ENCODE data around the gene SLC5A12. TPM values are rescaled to one million over a fixed set of nuclear protein-coding genes. Genes with fewer than 3 reads are reported as not detected.

SLC5A12 gene
- total RNA-seq, 1 experiment from 2014 or later = not detected

DNA sequence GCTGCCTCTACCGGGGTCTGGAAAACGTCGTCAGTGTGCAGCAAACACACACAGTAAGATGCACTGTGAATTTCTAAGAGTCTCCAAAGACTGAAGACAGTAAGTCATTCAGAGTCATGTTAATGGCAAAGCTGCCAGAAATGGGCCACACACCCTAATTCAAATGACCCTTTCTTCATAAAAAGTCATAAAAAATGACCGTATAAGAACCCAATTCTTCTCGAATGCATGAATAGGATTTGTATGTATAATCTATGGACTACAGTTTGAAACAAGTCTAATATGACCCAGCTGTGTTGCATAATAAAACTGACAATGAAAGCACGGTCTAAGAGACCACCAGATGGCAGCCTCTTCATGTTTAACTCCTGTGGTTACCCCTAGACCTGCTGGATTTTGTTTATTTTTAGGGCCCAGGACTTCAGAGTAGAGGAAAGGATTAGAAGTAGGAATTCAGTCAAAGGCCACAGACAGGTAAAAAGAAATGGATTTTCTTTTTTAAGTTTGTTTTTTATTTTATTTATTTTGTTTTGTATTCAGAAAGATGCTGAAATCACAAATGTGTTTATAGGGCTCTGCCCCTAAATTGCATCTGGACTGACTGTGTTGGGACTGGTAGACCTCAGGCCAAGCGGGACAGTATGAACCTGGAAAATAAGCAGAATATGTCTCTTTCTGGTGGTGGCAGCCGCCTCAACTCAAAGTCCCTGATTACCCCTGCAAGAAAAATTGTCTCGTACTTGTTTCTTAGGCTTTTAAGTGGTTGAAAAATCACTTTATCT lies 32.1 kb upstream of the SLC5A12 start:
- no peaks in the 10 kb centered on the region for H3K9me3 ChIP-seq (ENCODE audit: low read depth, low read length, poor library complexity, severe bottlenecking)
- DNase-seq (ENCODE audit: low spot score) = peak; percentile 89
- no TSS peak for BruUV-seq (replicated peaks)
- intact Hi-C loops (cut with micrococcal nuclease; ENCODE audit: unreplicated experiment) = loop anchor here (1.0 to 5.0 kb wide), 5 partner anchors 371 to 732 kb away; no protein-coding TSS in a partner anchor
- no peaks in the 10 kb centered on the region for H3K4me1 ChIP-seq (ENCODE audit: insufficient read depth, low read length, poor library complexity, severe bottlenecking)
- ChIA-PET POLR2A (ENCODE audit: low non-redundant PET) (no interaction called here), CTCF (interaction anchor here (0.6 to 1.3 kb wide), 4 partner anchors 348 to 408 kb away, joined by 3 to 22 read pairs (median 4); no protein-coding TSS in a partner anchor)
- no peak overlapping the region for H3K27ac ChIP-seq (ENCODE audit: low read depth, low read length, poor library complexity, severe bottlenecking)
- peaks cover 74% of the 10 kb centered on the region for H3K27me3 ChIP-seq (replicated peaks; ENCODE audit: insufficient read depth, low read depth, low read length, poor library complexity)
- TF ChIP-seq, protein P1, sequence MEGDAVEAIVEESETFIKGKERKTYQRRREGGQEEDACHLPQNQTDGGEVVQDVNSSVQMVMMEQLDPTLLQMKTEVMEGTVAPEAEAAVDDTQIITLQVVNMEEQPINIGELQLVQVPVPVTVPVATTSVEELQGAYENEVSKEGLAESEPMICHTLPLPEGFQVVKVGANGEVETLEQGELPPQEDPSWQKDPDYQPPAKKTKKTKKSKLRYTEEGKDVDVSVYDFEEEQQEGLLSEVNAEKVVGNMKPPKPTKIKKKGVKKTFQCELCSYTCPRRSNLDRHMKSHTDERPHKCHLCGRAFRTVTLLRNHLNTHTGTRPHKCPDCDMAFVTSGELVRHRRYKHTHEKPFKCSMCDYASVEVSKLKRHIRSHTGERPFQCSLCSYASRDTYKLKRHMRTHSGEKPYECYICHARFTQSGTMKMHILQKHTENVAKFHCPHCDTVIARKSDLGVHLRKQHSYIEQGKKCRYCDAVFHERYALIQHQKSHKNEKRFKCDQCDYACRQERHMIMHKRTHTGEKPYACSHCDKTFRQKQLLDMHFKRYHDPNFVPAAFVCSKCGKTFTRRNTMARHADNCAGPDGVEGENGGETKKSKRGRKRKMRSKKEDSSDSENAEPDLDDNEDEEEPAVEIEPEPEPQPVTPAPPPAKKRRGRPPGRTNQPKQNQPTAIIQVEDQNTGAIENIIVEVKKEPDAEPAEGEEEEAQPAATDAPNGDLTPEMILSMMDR (conservative IDR thresholded peaks at IDR 0.05; ENCODE audit: low read depth, low read length) = peak; percentile 100
- no peak for TF ChIP-seq EZH2 (IDR thresholded peaks at IDR 0.05; ENCODE audit: borderline replicate concordance, low read depth, low read length, poor library complexity, severe bottlenecking)
- H3K4me3 ChIP-seq (ENCODE audit: low read depth, low read length, poor library complexity, severe bottlenecking) = no peak overlapping the region
- no peaks in the 10 kb centered on the region for H3K36me3 ChIP-seq (ENCODE audit: insufficient read depth, low read length, poor library complexity, severe bottlenecking)

DNA sequence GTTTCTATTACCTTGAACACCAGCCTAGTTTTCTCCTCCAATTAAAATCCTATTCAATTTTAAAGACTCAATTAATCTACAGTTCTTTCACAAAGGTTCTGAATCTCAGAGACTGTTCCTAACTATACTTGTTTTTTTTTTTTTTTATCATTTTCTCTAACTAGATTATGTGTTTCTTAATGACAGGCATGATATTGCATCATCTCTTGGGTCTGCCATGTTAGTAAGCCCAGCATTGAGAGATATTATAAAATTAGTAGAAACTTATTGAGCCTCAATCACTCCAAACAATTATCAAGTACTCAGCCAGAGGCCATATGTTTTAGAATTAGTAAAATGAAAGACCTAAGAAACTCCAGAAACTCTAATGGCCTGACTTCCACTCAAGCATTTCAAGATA lies 28.1 kb upstream of the SLC5A12 start:
- Histone ChIP-seq H3K27ac (ENCODE audit: low read depth, low read length, poor library complexity, severe bottlenecking) (no peak overlapping the region), H3K4me1 (ENCODE audit: insufficient read depth, low read length, poor library complexity, severe bottlenecking) (no peaks in the 10 kb centered on the region), H3K27me3 (replicated peaks; ENCODE audit: insufficient read depth, low read depth, low read length, poor library complexity) (peaks cover 71% of the 10 kb centered on the region), H3K36me3 (ENCODE audit: insufficient read depth, low read length, poor library complexity, severe bottlenecking) (no peaks in the 10 kb centered on the region), H3K4me3 (ENCODE audit: low read depth, low read length, poor library complexity, severe bottlenecking) (no peak overlapping the region), H3K9me3 (ENCODE audit: low read depth, low read length, poor library complexity, severe bottlenecking) (no peaks in the 10 kb centered on the region)
- DNase-seq (ENCODE audit: low spot score) = no peak
- no TSS peak for BruUV-seq (replicated peaks)
- ChIA-PET CTCF (no interaction called here), POLR2A (ENCODE audit: low non-redundant PET) (no interaction called here)
- TF ChIP-seq, protein P1 (conservative IDR thresholded peaks at IDR 0.05; ENCODE audit: low read depth, low read length) = no peak
- peak; percentile 17 for TF ChIP-seq EZH2 (IDR thresholded peaks at IDR 0.05; ENCODE audit: borderline replicate concordance, low read depth, low read length, poor library complexity, severe bottlenecking)
- intact Hi-C loops (cut with micrococcal nuclease; ENCODE audit: unreplicated experiment) = loop anchor here (5.0 kb wide), 1 partner anchor 547 kb away; no protein-coding TSS in a partner anchor

- no peaks in the 10 kb centered on the region for H3K4me1 ChIP-seq (ENCODE audit: insufficient read depth, low read length, poor library complexity, severe bottlenecking)
- BruUV-seq (replicated peaks) = no TSS peak
- no peak overlapping the region for H3K4me3 ChIP-seq (ENCODE audit: low read depth, low read length, poor library complexity, severe bottlenecking)
- intact Hi-C loops (cut with micrococcal nuclease; ENCODE audit: unreplicated experiment) = no loop called here
- H3K9me3 ChIP-seq (ENCODE audit: low read depth, low read length, poor library complexity, severe bottlenecking) = no peaks in the 10 kb centered on the region
- H3K27ac ChIP-seq (ENCODE audit: low read depth, low read length, poor library complexity, severe bottlenecking) = no peak overlapping the region
- no peak for DNase-seq (ENCODE audit: low spot score)
- ChIA-PET POLR2A (ENCODE audit: low non-redundant PET) (no interaction called here), CTCF (no interaction called here)
- H3K36me3 ChIP-seq (ENCODE audit: insufficient read depth, low read length, poor library complexity, severe bottlenecking) = no peaks in the 10 kb centered on the region
- no peak for TF ChIP-seq EZH2 (IDR thresholded peaks at IDR 0.05; ENCODE audit: borderline replicate concordance, low read depth, low read length, poor library complexity, severe bottlenecking)
- TF ChIP-seq, protein P1 (conservative IDR thresholded peaks at IDR 0.05; ENCODE audit: low read depth, low read length) = no peak
- H3K27me3 ChIP-seq (replicated peaks; ENCODE audit: insufficient read depth, low read depth, low read length, poor library complexity) = peaks cover 47% of the 10 kb centered on the region
Observed at GRCh38 chr11:26743622-26744021, 21.8 kb upstream of the SLC5A12 start.

All from A673 (cell line).